Stomach (tissue), 4 donors: ENCODE measurements around the gene CFAP92.

ENCODE experiments used
- EP300 ChIP-seq: sonication (generic); formaldehyde crosslinking; IDR thresholded peaks from one replicate; pipeline ENCODE4 v1.6.1; 2017; ENCODE audit warnings: antibody characterized with exemption
- POLR2A ChIP-seq, 4 donors: fragments of 450-650 bp; IDR thresholded peaks; one replicate each; pipeline ENCODE4 v1.6.1; 2016; ENCODE audit warnings: antibody characterized with exemption in 4 of 4, control low read depth in 2 of 4, mild to moderate bottlenecking in 1 of 4, moderate library complexity in 1 of 4
- POLR2AphosphoS5 ChIP-seq, 3 donors: sonication (generic); formaldehyde crosslinking; IDR thresholded peaks; one replicate each; pipeline ENCODE4 v1.6.1; 2016; ENCODE audit warnings: antibody characterized with exemption in 3 of 3
- TF ChIP-seq, protein P1 (sequence below), 7 experiments: fragments of 450-650 bp in 4 of 7; fragments of 200-600 bp in 3 of 7; sonication (generic) in 3 of 7; IDR thresholded peaks; one replicate each; pipeline ENCODE4 v1.5.1; 2016 to 2019; ENCODE audit warnings: antibody characterized with exemption in 7 of 7, control low read depth in 2 of 7, mild to moderate bottlenecking in 1 of 7

GRCh38 chr3:129020691-129021090 is 26.8 kb upstream of the CFAP92 start:
- TF ChIP-seq, protein P1, sequence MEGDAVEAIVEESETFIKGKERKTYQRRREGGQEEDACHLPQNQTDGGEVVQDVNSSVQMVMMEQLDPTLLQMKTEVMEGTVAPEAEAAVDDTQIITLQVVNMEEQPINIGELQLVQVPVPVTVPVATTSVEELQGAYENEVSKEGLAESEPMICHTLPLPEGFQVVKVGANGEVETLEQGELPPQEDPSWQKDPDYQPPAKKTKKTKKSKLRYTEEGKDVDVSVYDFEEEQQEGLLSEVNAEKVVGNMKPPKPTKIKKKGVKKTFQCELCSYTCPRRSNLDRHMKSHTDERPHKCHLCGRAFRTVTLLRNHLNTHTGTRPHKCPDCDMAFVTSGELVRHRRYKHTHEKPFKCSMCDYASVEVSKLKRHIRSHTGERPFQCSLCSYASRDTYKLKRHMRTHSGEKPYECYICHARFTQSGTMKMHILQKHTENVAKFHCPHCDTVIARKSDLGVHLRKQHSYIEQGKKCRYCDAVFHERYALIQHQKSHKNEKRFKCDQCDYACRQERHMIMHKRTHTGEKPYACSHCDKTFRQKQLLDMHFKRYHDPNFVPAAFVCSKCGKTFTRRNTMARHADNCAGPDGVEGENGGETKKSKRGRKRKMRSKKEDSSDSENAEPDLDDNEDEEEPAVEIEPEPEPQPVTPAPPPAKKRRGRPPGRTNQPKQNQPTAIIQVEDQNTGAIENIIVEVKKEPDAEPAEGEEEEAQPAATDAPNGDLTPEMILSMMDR (IDR thresholded peaks at IDR 0.05): no peak
- TF ChIP-seq POLR2AphosphoS5 (IDR thresholded peaks at IDR 0.05) (no peak), POLR2A (IDR thresholded peaks at IDR 0.05) (no peak), EP300 (no peak)
